CD4-positive, alpha-beta T cell treated with Interleukin-4 for 1 hour (primary cell): Measurements from ENCODE around the gene GAL3ST3.
"Not testable (repeated sequence)": the region's sequence is repeated elsewhere in the genome, so short reads cannot be mapped to it uniquely, and the experiment has no call there.

Experiments used
- DNase-seq, 2 donors: peaks; one replicate each; pipeline ENCODE4 v3.0.0-alpha.2; 2020 to 2022

GAL3ST3 gene

GRCh38 chr11:66011785-66012303 lies 37.1 kb downstream of the GAL3ST3 start, which contains the start of gene CST6:
Gene CST6 (plus strand): TSS chr11:66012008. CDS start chr11:66012045, 37 bp downstream.
- DNase-seq = no peak

DNA sequence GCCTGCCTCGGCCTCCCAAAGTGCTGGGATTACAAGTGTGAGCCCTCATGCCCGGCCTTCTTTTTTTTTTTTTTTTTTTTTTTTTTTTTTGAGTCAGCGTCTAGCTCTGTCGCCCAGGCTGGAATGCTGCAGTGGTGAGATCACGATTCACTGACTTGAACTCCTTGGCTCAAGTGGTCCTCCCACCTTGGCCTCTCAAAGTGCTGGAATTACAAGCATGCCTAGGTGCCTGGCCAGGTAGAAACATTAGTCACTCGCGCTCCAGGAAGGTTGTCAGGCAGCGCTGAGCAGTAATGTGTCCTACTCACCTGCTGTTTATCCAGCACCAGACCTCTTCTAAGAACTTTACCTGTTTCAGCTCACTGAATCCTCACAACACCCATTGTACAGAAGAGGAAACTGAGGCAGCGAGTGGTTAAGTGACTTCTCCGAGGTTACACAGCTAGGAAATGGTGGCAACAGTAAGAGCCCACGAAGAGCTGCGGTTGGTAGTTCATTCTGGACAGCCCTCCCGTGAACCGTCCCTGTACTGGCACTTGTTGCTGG lies 37.6 kb downstream of the GAL3ST3 start:
- DNase-seq = no peak

DNA sequence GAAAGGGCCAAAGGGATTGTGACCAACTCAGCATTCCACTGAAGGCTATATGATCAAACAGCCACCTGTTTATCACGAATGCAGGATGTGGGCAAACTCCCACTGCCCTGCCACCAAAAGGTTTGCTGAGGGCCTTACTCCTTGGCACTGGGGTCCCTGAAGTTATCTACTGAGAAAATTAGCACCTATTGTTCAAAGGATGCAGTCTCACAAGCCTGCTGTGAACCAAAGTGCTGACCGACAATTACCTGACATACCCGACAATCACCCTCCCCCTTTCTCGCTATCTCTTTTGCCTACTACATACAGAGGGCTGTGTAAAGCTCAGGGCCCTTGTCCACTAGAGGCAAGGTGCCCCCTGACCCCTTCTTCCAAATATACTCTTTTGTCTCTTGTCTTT lies 38.9 kb downstream of the GAL3ST3 start:
- DNase-seq = not testable (repeated sequence)

GRCh38 chr11:66008468-66009101 lies 40.4 kb downstream of the GAL3ST3 start:
- no peak for DNase-seq

DNA sequence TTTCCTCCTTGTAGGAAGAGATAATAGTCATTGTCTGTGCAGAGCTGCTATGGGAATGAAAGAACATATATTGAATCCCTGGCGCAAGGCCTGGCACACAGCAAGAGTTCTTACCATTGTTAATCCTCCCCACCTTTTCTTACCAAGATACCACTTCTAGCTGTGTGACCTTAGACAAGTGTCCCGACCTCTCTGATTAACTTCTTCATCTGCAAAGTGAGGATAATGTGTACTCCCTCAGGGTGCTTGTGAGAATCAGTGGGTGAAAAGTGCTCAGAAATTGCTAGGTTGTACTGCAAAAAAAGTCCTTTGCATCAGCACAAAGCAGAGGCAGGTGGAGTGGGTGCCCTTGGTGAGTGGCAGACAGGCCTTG lies 40.9 kb downstream of the GAL3ST3 start:
- no peak for DNase-seq

DNA sequence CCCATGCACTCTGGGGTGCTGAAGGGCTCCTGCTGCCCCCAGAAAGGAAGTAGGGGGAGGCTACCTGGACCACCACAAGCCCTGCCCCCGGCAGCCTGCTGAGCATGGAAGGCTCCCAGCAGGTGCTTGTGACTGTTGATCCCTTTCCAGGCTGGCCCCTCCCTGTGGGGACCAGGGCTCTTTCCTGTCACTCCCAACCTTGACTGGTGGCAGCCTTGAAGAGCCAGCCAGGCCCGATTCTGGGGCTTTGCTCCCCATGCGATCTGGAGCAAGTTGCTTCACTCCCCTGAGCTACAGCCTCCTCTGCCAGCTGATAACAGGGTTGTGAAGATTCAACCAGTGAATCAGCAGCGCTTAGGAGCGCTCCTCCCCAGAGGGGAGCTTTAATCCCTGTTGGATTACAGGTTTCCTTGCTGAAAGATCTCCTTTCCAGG lies 41.7 kb downstream of the GAL3ST3 start:
- no peak for DNase-seq

DNA sequence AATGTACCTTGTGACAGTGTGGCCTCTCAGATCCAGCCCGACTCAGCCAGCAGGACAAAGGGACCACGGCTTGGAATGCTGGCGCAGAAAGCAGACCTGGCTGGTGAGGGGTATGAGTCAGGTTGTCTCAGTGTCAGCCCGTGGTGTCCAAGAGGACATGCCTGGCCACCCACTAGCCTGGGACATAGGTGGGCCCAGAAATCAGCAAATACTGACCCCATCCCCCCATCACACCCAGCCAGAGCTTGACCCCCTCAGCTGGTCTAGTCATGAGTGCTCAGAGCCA lies 42.1 kb downstream of the GAL3ST3 start:
- DNase-seq = no peak

- no peak for DNase-seq
These were observed 42.6 kb downstream of the GAL3ST3 start for GRCh38 chr11:66006134-66006890.

GRCh38 chr11:66004186-66004585 lies 44.8 kb downstream of the GAL3ST3 start:
- DNase-seq = no peak

DNA sequence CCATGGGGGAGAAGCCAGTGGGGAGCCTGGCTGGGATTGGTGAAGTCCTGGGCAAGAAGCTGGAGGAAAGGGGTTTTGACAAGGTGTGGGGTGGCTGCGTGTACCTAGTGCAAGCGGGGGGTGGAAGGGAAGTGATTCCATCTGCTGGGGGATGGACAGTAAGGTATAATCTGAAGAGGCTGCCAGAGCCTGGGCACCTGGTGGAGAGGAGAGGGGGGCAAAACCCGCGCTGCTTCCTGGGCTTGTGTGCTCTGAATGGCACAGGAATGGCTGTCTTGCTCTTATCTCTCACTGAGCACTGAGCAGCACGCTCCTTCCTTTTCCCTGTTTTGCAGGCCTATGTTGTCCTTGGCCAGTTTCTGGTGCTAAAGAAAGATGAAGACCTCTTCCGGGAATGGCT lies 45.7 kb downstream of the GAL3ST3 start:
- DNase-seq = no peak

DNA sequence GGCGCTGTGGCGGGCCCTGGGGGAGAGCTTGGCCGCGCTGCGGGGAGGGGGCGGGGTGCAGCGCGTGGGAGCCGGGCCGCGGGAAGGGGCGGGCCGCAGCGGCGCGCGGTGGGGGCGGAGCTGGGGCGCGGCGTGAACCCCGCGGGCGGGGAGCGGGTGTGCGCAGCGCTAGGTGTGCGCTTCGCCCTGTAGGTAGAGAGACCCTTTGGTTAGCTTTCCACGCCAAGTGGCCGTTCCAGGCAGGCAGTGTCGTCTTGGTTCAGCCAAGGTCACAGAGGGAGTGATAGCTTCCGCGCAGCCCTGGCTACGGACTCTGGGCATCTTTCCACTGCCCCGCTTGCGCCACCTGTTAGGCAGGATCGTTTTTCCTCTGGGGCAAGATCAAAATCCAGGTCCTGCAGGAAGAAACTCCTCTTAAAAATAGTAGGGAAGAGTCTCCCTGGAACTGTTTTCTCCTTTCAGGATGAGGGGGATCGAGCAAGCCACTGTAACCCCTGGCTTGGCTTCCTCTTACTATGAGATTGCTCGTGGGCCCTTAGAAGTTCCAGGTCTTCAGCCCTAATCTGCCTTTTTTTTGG lies 46.2 kb downstream of the GAL3ST3 start:
- no peak for DNase-seq

GRCh38 chr11:66001942-66002647 lies 46.9 kb downstream of the GAL3ST3 start, which contains the start of the genes BANF1 and EIF1AD:
Gene BANF1 (plus strand): TSS chr11:66002503. CDS start chr11:66003251, 748 bp downstream.
Gene EIF1AD (minus strand): TSS chr11:66002157. CDS start chr11:66000389, 1,768 bp downstream.
- peak; percentile 93 to 97 for DNase-seq

GRCh38 chr11:65997286-65997685 lies 51.7 kb downstream of the GAL3ST3 start:
- no peak for DNase-seq

- DNase-seq = no peak
These were observed 56.9 kb downstream of the GAL3ST3 start for GRCh38 chr11:65992056-65992455.
